ENCODE data around the gene HIVEP1.

- TF ChIP-seq CTCF (tag by site-specific recombination; IDR thresholded peaks at IDR 0.05) (no peak), ZBTB7A (tag by site-specific recombination; IDR thresholded peaks at IDR 0.05; ENCODE audit: low read depth) (no peak), ZFP41 (tag by site-specific recombination; IDR thresholded peaks at IDR 0.05; ENCODE audit: borderline replicate concordance) (no peak), GLIS2 (tag by site-specific recombination; IDR thresholded peaks at IDR 0.05) (no peak), ZBTB26 (tag by site-specific recombination; optimal IDR thresholded peaks at IDR 0.05) (no peak), ZNF639 (tag by site-specific recombination; IDR thresholded peaks at IDR 0.05) (no peak), ZNF624 (tag by site-specific recombination; IDR thresholded peaks at IDR 0.05) (no peak), SCRT1 (tag by site-specific recombination; IDR thresholded peaks at IDR 0.05; ENCODE audit: borderline replicate concordance) (no peak), ZBTB6 (tag by site-specific recombination; IDR thresholded peaks at IDR 0.05) (no peak), ZNF560 (tag by site-specific recombination; IDR thresholded peaks at IDR 0.05; ENCODE audit: borderline replicate concordance) (no peak)
Measured at GRCh38 chr6:12173181-12173580, 161.1 kb downstream of the HIVEP1 start.

All from HEK293 (cell line).